GM18873 (cell line): ENCODE data around the gene MORF4L2.

Source experiments
- ATAC-seq: cut with Tn5 transposase; IDR thresholded peaks from one replicate; pipeline ENCODE4 v1.9.1; 2021; ENCODE audit warnings: mild to moderate bottlenecking, moderate library complexity, moderate number of reproducible peaks; ENCODE audit not compliant: unreplicated experiment, low FRiP score

MORF4L2 gene, protein sequence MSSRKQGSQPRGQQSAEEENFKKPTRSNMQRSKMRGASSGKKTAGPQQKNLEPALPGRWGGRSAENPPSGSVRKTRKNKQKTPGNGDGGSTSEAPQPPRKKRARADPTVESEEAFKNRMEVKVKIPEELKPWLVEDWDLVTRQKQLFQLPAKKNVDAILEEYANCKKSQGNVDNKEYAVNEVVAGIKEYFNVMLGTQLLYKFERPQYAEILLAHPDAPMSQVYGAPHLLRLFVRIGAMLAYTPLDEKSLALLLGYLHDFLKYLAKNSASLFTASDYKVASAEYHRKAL

DNA sequence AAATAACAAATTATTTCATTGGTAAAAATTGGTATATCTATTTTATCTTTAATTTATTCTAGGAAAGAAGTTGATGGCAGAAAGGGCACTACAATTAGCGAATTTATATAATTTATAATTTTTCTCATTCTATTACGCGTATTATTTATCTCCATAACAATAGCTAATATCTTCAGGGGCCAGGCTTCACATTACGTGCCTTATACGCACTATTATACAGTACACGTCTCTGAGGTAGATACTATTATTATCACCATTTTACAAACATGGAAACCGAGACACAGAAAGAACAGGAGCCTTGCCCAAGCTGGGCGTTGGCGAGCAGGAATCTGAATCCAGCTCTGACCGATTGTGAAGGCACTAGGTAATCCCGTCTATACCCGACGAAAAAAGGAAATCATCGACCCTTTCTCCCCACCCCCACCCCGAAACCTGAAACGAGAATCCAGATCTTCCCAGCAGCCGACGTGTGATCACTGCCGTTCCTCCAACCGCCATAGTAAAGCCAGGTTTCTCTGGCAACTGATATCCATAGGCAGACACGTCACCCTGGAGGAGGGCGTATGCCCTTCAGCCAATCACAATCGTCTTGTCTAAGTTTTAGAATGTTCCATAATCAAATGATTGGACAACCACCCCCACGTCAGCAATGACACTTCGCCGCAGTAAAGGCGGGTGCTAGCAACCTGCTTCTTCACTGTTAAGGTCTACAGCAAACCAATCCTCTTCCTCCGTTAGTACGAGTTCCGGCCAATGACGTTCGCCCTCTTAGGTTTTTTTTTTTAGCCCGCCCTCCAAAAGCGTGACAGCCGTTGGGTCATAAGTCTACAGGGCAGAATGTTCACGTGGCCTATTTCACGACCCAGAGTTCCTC lies at the start of gene MORF4L2:
Gene MORF4L2 (minus strand): TSS at position 501 of the 874 bp plus-strand sequence. CDS start 9,672 bp downstream, outside the sequence.
- ATAC-seq = peak; percentile 92

DNA sequence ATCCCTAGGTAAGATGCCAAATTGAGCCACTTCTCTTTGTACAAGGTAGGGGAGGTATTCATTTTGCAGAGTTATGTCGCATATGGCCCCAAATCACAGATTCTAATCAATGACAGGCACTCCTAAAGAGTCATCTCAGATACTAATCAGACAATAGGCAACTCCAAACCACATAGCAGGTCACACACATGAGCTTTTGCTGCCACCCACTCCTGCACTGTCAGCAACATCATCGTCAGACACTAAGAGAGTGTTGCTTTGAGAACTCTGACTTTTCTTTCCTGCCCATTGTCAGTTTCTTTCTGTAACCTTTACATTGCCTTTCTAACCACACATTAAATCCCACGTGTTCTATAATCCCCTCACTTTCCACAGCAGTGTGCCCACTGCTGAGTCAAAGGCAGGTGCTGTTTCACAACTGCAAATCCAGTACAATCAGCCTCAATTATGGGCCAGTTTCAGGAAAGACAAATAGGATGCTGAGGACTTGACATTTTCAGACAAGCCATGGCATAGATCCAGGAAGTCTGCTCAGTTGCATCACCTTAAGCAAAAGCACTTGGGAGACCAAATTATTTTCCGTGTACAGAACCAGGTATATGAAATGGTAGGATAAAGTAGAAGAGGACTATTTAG lies 47.7 kb upstream of the MORF4L2 start:
- no peak for ATAC-seq

GRCh38 chrX:103733017-103733416 lies 46.5 kb upstream of the MORF4L2 start:
- no peak for ATAC-seq

- ATAC-seq = no peak
Measured at GRCh38 chrX:103730796-103731493, 44.4 kb upstream of the MORF4L2 start.

GRCh38 chrX:103730147-103730795 lies 43.8 kb upstream of the MORF4L2 start:
- no peak for ATAC-seq

GRCh38 chrX:103729015-103729414 lies 42.5 kb upstream of the MORF4L2 start:
- ATAC-seq = no peak

DNA sequence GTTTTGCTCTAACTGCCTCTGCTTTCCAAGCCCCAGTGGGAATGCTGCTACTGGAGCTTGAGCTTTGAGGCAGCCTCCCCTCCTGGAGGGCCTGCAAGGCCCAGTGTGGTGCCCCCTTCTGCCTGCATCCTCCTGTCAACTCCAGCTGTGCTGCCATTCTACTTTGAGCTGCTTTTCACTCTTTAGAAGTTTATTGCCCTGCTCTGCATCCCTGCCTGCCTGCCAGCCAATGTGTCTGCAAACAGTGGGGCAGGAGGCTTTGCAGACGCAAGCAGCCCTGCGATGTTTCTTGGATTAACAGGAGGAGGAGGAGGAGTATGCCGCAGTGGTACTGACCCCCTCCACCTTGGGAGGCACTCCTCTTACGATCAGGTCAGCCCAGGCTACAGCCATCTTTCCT lies 40.6 kb upstream of the MORF4L2 start:
- ATAC-seq = no peak

DNA sequence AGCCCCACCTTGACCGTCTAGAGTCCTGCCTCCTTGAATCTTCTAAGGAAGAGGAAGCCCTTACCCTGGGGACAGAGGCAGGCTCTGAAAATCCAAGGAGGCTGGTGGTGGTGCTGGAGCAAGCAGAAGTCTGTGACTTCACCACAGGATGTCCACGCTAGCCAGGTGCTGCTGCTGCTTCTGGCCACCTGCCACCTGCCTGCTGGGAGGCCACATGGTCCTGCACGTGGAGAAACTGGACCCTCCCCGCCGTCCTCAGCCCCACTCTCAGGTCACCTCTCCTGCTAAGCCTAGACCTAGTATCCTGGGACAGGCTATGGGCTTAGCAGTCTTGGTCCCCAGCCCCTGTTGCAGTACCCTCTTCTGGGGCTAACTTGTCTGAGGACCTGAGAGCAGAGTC lies 40.0 kb upstream of the MORF4L2 start:
- no peak for ATAC-seq

DNA sequence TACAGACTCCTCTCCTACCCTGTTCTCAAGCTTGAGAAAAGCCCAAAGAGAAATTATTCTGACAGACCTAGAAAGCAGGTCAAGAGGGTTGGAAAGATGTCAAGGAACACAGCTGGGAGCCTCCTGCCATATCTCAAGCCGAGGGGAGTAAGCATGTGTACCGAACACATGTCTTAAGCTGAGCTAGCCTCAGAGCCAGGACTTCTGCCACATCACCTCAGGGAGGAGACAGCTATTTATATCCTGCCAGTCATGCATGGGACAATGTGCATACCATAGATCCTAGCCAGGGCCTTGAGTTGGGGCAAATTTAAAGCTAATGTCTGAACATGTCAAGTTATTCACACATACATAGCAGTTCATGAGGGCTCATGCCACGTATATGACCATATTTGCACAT lies 36.0 kb upstream of the MORF4L2 start:
- ATAC-seq = no peak

- no peak for ATAC-seq
Measured at GRCh38 chrX:103718120-103718519, 31.6 kb upstream of the MORF4L2 start.

GRCh38 chrX:103716962-103717361 lies 30.5 kb upstream of the MORF4L2 start:
- no peak for ATAC-seq

- ATAC-seq = no peak
Measured at GRCh38 chrX:103710609-103711008, 24.1 kb upstream of the MORF4L2 start, which contains the start of gene TMEM31. Gene TMEM31, plus strand, starts transcription at chrX:103710909. Its CDS starts 1,350 bp downstream, at chrX:103712259.

DNA sequence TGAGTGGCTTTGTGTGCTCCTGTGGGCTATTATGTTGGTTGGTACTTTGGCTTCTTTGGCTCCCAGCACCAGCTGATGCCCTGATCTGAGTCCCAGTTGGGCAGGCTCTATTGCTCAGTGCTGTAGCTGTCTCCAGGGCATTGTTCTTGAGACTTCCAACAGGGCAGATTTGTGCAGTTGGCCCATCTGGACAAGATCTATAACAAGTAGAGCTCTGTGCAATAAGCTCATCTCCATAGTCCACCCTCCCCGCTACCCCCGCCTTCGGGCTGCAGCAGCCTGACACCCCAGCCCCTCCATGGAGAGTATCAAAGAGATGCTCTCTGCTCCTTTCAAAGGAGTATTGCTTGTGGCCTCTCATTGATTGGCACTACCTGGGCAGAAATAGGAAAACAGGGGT lies 18.4 kb upstream of the MORF4L2 start:
- ATAC-seq = no peak

- ATAC-seq = no peak
Measured at GRCh38 chrX:103699243-103699642, 12.7 kb upstream of the MORF4L2 start.

DNA sequence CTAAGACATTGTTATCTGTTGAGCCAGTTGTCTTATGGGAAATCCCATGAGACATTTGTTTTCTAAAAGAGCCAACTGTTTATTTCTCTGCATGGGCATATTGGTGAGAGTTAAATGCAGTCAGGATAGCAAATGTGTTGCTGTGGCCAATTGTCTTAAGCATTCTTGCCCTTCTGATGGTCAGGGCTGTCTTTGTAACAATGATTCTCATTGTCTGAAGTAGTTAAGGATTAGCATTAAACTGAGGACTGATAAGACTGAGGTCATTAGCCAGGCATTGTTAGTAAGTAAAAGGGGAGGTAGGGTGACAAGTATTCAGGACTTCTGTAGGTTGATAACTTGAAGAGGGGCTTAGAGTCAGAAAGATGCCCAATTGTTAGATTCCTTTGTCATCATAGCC lies 11.2 kb upstream of the MORF4L2 start:
- ATAC-seq = no peak

DNA sequence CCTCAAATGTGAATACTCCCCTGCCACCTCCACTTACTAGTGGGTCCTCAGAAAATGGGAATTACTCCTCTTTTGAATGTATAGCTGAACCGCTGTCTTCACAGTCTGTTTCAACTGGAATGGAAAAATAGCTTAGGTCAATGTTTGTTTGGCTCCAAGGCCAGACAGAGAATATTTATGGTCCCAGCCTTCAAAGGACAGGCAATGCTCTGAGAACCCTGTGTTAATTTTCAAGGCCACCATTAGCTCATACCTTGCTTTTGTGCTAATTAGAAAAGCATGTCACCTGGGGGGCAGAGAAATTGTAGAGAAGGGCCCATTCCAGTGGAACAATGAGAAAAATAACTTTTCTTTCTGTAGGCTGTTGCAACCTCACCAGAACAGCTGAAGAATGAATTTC lies 4.6 kb upstream of the MORF4L2 start:
- no peak for ATAC-seq

DNA sequence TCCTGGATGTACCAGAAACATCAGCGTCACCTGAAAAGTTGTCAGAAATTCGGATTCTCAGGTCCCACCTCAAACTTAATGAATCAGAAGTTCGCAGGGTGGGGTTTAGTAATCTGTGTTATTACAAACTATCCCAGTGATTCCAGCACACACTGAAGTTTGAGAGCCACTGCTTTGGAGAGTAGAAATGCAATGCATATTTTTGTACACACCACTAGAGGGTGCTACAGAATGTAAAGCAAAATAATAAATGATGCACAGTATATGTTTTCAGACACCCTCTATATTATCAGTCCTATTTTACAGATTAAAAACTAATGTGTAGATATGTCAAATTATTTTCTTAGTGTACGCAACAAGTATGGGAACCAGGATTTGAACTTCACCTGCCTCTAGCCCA lies 2.4 kb upstream of the MORF4L2 start:
- ATAC-seq = no peak

GRCh38 chrX:103687696-103688201 lies 1.2 kb upstream of the MORF4L2 start:
- no peak for ATAC-seq

DNA sequence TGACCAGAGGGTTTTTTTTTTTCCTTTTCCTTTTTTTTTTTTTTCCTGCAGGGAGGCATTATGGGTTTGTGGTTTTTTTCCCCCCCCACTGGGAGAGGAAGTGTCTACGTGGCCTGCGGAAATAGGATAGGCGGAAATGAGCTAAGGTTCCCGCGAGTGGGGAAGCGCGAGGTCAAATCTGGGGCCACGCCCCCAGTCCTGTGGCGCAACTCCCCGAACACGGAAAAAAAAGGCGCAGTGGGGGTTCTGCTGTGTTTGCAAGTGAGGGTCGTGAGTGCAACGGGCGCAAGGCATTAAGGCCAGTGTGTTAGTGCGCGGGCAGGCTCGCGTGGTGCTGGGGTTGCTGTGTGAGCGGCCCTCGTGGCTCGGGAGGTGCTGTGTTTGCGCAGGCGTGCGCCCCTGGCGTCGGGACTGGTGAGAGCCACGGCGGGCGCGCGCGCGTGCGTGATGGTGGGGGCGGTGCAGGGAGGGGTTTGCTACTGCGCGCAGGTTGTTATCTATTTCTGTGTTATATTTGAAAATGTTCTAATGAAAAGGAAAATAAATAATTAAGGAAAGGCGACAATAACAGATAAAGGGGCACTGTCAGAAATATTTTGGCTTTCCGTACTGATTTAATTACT lies 685 bp upstream of the MORF4L2 start:
- peak; percentile 38 for ATAC-seq
